HG02852 (cell line): ENCODE measurements around the gene GSTO2.

ENCODE experiments used
- ATAC-seq: cut with Tn5 transposase; IDR thresholded peaks from one replicate; pipeline ENCODE4 v1.9.1; 2021; ENCODE audit warnings: mild to moderate bottlenecking, moderate library complexity; ENCODE audit not compliant: unreplicated experiment

GSTO2 gene

DNA sequence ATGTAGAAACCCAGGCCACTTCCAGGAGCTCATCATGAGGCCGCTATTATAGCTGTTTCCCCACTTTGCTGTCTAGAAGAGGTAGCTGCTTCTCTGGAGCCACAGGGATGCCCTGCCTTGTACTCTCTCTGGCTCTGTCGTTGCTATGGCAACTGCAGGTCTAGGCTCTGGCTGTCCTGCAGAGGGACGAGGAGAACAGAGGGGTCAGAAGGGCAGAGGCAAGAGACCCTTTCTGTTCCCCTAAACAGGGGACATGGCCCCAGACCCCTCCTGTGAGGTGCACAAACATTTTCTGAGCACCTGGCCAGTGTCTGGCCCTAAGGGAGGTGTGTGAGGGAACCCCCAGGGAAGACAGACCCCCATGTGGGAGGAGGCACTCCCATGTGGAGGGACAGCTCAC lies 37.9 kb downstream of the GSTO2 start:
- no peak for ATAC-seq

DNA sequence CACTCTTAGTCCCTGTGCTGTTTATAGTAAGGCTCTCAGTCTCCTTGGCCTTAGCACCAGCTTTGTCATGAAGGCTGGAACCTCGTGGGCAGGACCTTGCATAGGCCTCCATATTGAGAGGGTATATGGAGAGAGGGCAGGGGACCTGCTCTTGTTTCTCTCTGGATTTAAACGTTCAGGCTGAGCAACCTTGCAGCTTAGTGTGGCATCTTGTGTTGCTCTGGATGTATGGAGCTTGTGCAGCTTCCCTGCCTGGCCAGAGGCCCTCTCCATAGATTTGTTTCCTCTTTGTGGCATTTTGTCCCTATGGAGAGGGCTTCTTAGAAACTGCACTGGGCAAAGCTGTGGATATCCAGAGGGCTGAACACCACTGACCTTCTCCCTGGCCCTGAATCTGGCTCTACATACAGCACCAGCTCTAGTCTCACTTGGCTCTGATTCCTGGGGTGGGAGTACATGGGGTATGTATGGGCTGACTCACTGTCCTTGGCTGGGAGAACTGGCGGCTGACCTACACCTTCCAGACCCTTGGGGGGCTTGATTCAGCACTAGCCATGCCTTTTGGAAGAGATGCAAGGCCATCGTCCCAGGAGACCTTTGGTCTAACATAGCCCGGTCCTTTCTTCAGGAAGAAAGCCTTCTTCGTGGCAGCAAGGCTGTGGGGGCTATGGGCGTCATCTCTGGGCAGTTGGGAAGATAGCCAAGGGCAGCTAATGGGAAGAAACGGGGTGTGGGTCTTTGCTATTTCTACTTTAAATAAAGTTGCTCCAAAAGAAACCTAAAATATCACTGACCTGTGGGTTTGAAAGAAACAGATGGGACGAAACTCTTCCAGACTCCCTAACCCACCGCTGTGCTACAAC lies 38.8 kb downstream of the GSTO2 start:
- ATAC-seq: no peak

GRCh38 chr10:104308439-104308903 lies 39.5 kb downstream of the GSTO2 start:
- ATAC-seq: peak; percentile 82

GRCh38 chr10:104309980-104310978 lies 41.3 kb downstream of the GSTO2 start:
- ATAC-seq: no peak

- no peak for ATAC-seq
Measured at GRCh38 chr10:104311184-104311720, 42.3 kb downstream of the GSTO2 start.

DNA sequence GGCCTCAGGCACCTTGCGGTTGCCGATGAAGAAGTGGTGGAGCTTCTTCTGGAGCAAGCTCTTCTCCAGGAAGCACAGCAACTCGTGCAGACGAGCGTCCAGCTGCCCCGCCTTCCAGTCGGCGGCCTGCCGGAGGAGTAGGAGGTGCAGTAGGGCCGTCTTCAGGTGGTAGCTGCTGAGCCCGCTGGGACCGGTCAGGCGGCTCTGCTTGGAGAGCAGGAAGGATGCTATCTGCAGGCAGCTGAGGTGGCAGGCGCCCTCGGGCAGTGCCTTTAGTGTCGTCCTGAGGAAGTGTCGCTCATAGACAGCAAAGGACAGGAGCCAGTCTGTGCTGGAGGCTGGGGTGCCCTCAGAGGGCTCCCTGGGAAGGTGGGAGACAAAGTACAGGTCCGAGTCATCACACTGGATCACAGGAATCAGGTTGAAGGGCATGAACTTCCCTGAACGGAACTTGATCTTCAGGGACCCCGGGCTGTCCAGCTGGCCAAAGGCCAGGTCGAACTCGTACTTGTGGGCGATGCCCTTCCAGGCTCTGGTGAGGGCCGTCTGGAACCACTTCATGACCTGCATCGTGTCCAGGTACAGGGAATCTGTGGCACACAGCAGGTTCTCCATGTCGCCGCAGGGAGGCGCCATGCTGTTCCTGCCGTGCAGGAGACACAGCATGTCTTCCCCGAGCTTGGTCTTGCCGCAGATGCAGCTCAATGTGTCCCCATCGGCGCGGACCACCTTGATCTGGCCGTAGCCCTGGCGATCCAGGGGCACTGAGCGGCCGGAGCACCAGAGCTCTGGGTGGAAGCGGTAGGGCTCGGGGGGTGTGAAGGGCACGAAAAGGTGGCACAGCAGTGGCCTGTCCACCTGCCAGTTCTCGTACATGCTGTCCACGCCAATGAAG lies 45.9 kb downstream of the GSTO2 start:
- ATAC-seq: no peak

DNA sequence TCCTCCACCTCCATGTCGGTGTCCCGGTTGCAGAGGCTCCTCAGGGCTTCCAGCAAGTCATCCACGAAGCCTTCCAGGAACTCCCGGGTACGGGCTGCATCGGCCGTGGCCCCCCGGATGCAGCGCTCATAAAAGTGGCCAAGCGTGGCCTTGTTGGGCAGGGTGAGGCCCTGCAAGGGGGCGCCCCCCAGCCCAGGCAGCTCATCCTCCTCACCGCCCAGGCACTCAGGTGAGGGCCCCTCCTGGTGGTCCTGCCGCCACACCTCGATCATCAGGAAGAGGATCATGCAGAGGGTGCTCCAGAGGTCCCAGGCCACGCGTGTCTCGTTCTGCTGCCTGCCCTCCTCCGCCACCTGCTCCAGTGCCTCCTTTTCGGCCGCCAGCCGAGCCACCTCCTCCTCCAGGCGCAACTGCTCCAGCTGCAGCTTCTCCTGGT lies 46.5 kb downstream of the GSTO2 start:
- ATAC-seq: no peak

- no peak for ATAC-seq
Measured at GRCh38 chr10:104316321-104317099, 47.5 kb downstream of the GSTO2 start.

DNA sequence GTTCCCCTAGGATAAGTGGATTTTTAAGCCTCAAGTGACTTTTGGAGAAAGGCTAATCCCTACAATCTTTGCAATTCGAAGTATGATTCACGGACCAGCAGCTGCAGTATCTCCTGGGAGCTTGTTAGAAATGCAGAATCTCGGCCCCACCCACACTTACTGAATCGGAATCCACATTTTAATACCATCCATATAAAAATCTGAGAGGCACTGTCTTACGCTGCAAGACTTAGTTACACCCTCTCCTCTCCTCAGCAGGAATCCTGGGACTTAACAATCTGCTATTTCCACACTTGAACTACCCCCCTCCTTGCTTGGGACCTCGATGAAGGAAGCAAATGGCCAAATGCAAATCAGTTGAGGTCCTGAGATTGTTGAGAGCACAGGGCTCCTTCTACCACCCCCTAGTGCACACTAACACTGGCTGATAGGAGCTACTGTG lies 48.3 kb downstream of the GSTO2 start:
- peak; percentile 40 for ATAC-seq

DNA sequence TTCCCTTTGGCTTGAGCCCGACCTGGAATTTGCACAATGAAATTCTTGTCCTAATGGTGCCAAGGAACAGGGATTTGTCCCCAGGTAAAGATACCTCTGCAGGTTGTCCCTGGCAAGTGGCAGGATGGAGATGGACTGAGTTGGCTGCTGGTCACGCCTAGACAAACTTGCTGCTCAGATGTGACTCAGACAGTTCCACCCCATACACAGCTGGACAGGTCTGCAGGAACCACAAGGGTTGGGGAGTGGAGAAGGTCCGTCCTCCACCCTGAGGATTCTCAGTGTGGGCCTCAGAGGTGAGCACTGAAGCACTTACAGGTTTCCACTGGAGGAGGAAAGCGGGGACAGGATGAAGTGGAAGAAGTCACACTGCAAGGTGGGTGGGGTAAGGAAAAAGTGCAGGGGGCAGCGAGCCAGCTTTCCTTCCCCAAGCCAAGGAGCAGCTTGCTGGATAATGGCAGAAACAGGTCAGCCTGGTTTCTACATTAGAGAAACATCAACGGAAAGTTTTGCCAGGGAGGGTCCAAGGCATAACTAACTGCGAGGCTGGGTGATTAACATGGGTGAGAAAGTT lies 48.8 kb downstream of the GSTO2 start:
- ATAC-seq: peak; percentile 65

DNA sequence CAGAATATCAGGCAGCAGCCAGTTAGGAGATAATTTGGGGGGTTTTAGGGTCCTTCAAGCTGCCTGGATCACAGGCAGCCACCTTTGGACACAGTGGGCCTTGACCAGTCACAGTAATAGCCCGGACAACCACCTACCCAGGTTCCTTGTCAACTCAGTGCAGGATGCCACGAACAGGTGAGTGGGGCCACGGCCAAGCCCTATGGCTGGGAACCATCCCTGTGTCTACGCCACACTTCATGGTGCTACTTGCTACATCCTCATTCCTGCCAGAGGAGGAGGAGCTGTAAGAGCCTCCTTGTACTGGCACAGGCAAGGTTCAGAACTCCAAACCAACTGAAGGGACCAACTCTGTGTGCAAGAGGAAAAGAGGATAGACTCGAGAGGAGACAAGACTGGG lies 49.3 kb downstream of the GSTO2 start:
- no peak for ATAC-seq

DNA sequence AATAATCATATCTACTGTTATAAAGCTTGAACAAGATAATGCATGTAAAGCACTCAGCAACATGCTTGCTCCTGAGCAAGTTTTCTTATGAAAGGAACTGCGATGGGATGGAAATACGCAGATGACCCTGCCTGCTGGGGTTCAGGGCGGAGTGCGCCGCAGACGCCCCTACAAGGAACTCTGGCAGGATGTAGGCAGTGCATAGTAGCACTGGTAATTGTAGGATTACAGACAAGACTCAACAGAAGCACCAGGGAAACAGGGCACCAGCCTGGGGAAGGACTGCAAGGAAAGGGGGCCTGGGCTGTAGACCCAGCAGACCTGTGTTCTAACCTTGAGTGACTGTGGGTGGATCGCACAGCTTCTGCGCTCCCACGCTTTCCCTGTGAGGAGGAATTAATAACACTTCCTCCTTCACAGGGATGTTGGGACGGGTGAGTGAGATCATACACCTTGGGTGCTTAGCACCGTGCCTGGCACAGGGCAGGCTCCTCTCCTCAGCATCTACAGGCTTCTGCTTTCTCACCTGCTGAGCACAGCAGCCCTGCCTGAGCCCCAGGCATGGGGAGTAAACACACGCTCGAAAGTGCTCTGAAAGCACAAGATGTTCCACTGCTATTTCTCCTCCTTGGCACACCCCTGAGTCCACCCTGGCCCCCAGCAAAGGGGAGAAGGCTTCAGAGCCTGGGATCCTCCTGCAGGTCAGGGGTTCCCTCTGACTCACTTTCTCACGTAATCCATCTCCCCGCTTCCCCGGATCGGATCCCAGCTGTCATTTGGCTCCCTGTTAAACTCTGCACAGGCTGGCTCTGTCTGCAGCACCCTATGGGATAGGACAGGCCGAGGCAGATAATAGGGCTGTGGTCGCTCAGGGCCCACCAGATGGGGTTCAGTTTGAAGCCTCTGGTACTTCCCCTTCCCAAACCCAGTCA lies 50.1 kb downstream of the GSTO2 start:
- ATAC-seq: no peak

- ATAC-seq: no peak
Measured at GRCh38 chr10:104321226-104321625, 52.2 kb downstream of the GSTO2 start.

- ATAC-seq: no peak
Measured at GRCh38 chr10:104321725-104322415, 52.9 kb downstream of the GSTO2 start.

DNA sequence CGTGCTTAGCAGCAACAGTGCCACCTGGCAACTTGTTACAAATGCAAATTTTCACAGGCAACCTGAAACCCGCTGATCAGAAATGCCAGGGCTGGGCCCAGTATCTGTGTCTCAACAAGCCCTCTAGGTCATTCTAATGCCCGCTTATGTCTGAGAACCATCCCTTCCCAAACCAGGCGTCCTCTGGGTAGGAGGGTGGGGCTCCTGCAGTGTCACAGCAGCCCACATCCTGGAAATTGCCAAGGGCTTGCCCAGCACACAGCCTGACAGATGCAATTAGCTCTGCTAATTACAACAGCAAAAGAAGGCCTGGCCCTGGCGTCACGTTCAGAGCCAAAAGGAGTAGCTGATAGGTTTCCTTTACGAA lies 53.4 kb downstream of the GSTO2 start:
- ATAC-seq: no peak

GRCh38 chr10:104323085-104323484 lies 54.1 kb downstream of the GSTO2 start:
- no peak for ATAC-seq

DNA sequence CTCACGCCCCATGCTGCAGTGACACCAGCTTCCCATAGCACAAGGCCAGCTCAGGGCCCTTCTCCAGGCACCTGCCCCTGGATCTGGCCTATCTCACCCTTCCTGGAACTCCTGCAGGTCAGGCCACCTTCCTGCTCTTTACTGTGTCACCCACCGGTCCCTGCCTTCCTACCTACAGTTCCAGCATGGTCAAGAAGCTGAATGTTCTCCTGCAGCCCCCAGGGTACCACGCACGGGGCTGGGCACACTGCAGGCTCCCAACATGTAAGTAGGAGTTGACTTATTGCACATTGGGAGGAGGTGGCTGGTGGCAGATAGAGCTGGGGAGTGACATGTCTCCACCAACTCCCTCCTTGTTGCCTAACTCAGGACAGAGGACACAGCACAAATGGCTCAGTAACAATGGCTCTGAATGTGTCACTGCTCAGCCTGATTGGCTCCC lies 54.8 kb downstream of the GSTO2 start:
- no peak for ATAC-seq
